H1 (cell line): Measurements from ENCODE around the gene SOX6. TPM values are rescaled to one million over a fixed set of nuclear protein-coding genes. Genes with fewer than 3 reads are reported as not detected.

ENCODE experiments used
- CTCF ChIA-PET: fragments of 300-600 bp; sonication (Branson Sonifier 250); formaldehyde crosslinking; loops from one replicate; lab custom pipeline; 2021; ENCODE audit not compliant: partially characterized antibody; lab: Charles Lee
- POLR2A ChIA-PET: fragments of 300-600 bp; sonication (Branson Sonifier 250); formaldehyde crosslinking; loops from one replicate; lab custom pipeline; 2021; ENCODE audit warnings: inconsistent platforms; ENCODE audit not compliant: partially characterized antibody; lab: Charles Lee
- DNase-seq, 2 experiments: peaks; one replicate each; pipeline versions ENCODE4 v3.0.0 to v3.0.0-alpha.2; 2010 to 2022; ENCODE audit warnings: low spot score in 2 of 2, low read depth in 1 of 2, mixed read lengths in 1 of 2
- FAIRE-seq: peaks from 2 replicates; lab custom pipeline; 2011; peaks lifted over from hg19 to GRCh38; lab: Jason Lieb, UNC
- H2AFZ ChIP-seq: 2 replicates; pipeline ENCODE4 v1.8.1; 2012; ENCODE audit warnings: low read length, inconsistent platforms
- H2AK5ac ChIP-seq: 2 replicates; pipeline ENCODE4 v1.6.1; 2013; ENCODE audit warnings: low read depth, low read length
- H2BK120ac ChIP-seq: replicated peaks from 2 replicates; pipeline ENCODE3; 2013; ENCODE audit warnings: low read depth, low read length, inconsistent platforms
- H2BK12ac ChIP-seq: 2 replicates; pipeline ENCODE4 v1.6.1; 2013; ENCODE audit warnings: low read depth, low read length
- H2BK15ac ChIP-seq: 2 replicates; pipeline ENCODE4 v1.6.1; 2013; ENCODE audit warnings: low read length
- H2BK20ac ChIP-seq: 2 replicates; pipeline ENCODE4 v1.6.1; 2013; ENCODE audit warnings: low read length
- H2BK5ac ChIP-seq: 2 replicates; pipeline ENCODE4 v1.6.1; 2013; ENCODE audit warnings: low read depth, low read length
- H3K14ac ChIP-seq: 2 replicates; pipeline ENCODE4 v1.6.1; 2013; ENCODE audit warnings: inconsistent platforms; ENCODE audit not compliant: insufficient read length
- H3K18ac ChIP-seq: 2 replicates; pipeline ENCODE4 v1.6.1; 2013; ENCODE audit warnings: low read length; ENCODE audit errors: extremely low read depth
- H3K23ac ChIP-seq: 2 replicates; pipeline ENCODE4 v1.6.1; 2013; ENCODE audit warnings: inconsistent platforms; ENCODE audit not compliant: insufficient read length
- H3K23me2 ChIP-seq: 2 replicates; pipeline ENCODE4 v1.6.1; 2013; ENCODE audit warnings: low read depth, low read length
- H3K27ac ChIP-seq: 2 replicates; pipeline ENCODE4 v1.6.1; 2011; ENCODE audit warnings: low read depth, low read length, inconsistent platforms
- H3K27me3 ChIP-seq, 4 experiments: replicated peaks in 1 of 4; 1 replicate in 1 of 4; 2 replicates in 3 of 4; pipeline versions ENCODE4 v1.6.1 to v1.8.1; 2011 to 2013; ENCODE audit warnings: low read length in 3 of 4, mild to moderate bottlenecking in 3 of 4, inconsistent platforms in 2 of 4, mixed read lengths in 2 of 4, moderate library complexity in 1 of 4; ENCODE audit not compliant: control insufficient read depth in 3 of 4, insufficient read depth in 3 of 4; ENCODE audit errors: extremely low read depth in 1 of 4
- H3K36me3 ChIP-seq, 4 experiments: 2 replicates each; pipeline versions ENCODE4 v1.6.1 to v1.8.1; 2011 to 2013; ENCODE audit warnings: mild to moderate bottlenecking in 4 of 4, low read length in 3 of 4, moderate library complexity in 2 of 4, control low read depth in 1 of 4, inconsistent platforms in 1 of 4; ENCODE audit not compliant: insufficient read depth in 4 of 4, control insufficient read depth in 2 of 4
- H3K4ac ChIP-seq: replicated peaks from 2 replicates; pipeline ENCODE3; 2013; ENCODE audit warnings: low read length, low read depth, mixed read lengths, inconsistent platforms; ENCODE audit not compliant: insufficient read length
- H3K4me1 ChIP-seq, 4 experiments: replicated peaks in 1 of 4; 1 replicate in 1 of 4; 2 replicates in 3 of 4; pipeline versions ENCODE4 v1.6.1 to v1.8.1; 2011 to 2013; ENCODE audit warnings: low read length in 3 of 4, inconsistent platforms in 2 of 4, mixed read lengths in 1 of 4; ENCODE audit not compliant: insufficient read depth in 4 of 4, control insufficient read depth in 3 of 4
- H3K4me2 ChIP-seq, 2 experiments: 2 replicates each; pipeline versions ENCODE4 v1.6.1 to v1.8.1; 2011 to 2013; ENCODE audit warnings: low read depth in 2 of 2, low read length in 2 of 2, control low read depth in 1 of 2, inconsistent platforms in 1 of 2, mild to moderate bottlenecking in 1 of 2; ENCODE audit not compliant: insufficient read depth in 1 of 2
- H3K4me3 ChIP-seq, 4 experiments: fragments of 200-600, 300-600 bp in 1 of 4; sonication (generic), shearing (Covaris generic), sonication (Bioruptor Twin) in 1 of 4; 2 replicates each; pipeline versions ENCODE4 v1.5.1 to v1.8.1; 2011 to 2016; ENCODE audit warnings: low read length in 4 of 4, low read depth in 3 of 4, control low read depth in 2 of 4, inconsistent platforms in 2 of 4, mild to moderate bottlenecking in 2 of 4, mixed read lengths in 1 of 4, moderate library complexity in 1 of 4; ENCODE audit not compliant: insufficient read depth in 2 of 4; ENCODE audit errors: extremely low read depth in 1 of 4
- H3K56ac ChIP-seq: replicated peaks from 2 replicates; pipeline ENCODE3; 2013; ENCODE audit warnings: low read depth, mild to moderate bottlenecking, mixed read lengths, low read length, inconsistent platforms; ENCODE audit not compliant: insufficient read length
- H3K79me1 ChIP-seq: 2 replicates; pipeline ENCODE4 v1.6.1; 2013; ENCODE audit warnings: low read depth, low read length, control low read depth
- H3K79me2 ChIP-seq, 2 experiments: 2 replicates each; pipeline versions ENCODE4 v1.6.1 to v1.8.1; 2012 to 2013; ENCODE audit warnings: low read length in 2 of 2, mild to moderate bottlenecking in 2 of 2, inconsistent platforms in 1 of 2; ENCODE audit not compliant: insufficient read depth in 2 of 2, control insufficient read depth in 1 of 2
- H3K9ac ChIP-seq, 4 experiments: replicated peaks in 1 of 4; 1 replicate in 1 of 4; 2 replicates in 3 of 4; pipeline versions ENCODE4 v1.6.1 to v1.8.1; 2011 to 2013; ENCODE audit warnings: low read depth in 3 of 4, low read length in 3 of 4, control low read depth in 2 of 4, mild to moderate bottlenecking in 2 of 4, moderate library complexity in 2 of 4, inconsistent platforms in 1 of 4; ENCODE audit errors: extremely low read depth in 1 of 4
- H3K9me3 ChIP-seq, 2 experiments: 2 replicates each; pipeline versions ENCODE4 v1.6.1 to v1.8.1; 2012 to 2013; ENCODE audit warnings: mild to moderate bottlenecking in 2 of 2, moderate library complexity in 2 of 2, control low read depth in 1 of 2, inconsistent platforms in 1 of 2, low read depth in 1 of 2, low read length in 1 of 2, mixed read lengths in 1 of 2; ENCODE audit not compliant: insufficient read depth in 2 of 2
- H4K20me1 ChIP-seq, 2 experiments: replicated peaks in 1 of 2; 2 replicates each; pipeline versions ENCODE3 to v1.8.1; 2011 to 2013; ENCODE audit warnings: inconsistent platforms in 2 of 2, low read length in 2 of 2, mild to moderate bottlenecking in 1 of 2; ENCODE audit not compliant: insufficient read depth in 2 of 2, control insufficient read depth in 1 of 2
- H4K5ac ChIP-seq: 2 replicates; pipeline ENCODE4 v1.6.1; 2013; ENCODE audit warnings: low read length, low read depth, mixed read lengths, inconsistent platforms; ENCODE audit not compliant: insufficient read length
- H4K8ac ChIP-seq: 2 replicates; pipeline ENCODE4 v1.8.0; 2013; ENCODE audit warnings: mild to moderate bottlenecking, moderate library complexity, low read length, inconsistent platforms; ENCODE audit not compliant: insufficient read depth; ENCODE audit errors: extremely low read depth
- H4K91ac ChIP-seq: replicated peaks from 2 replicates; pipeline ENCODE3; 2013; ENCODE audit warnings: low read length, mixed read lengths, inconsistent platforms; ENCODE audit not compliant: insufficient read length
- BACH1 ChIP-seq: IDR thresholded peaks from 2 replicates; pipeline ENCODE4 v1.6.1; 2012; ENCODE audit warnings: low read length, improper control_type of control experiment
- CBX5 ChIP-seq: fragments of 300-800, 300-1000 bp; sonication (generic); IDR thresholded peaks from 2 replicates; pipeline ENCODE4 v1.7.1; 2016; ENCODE audit warnings: antibody characterized with exemption, low read length, low read depth
- EGR1 ChIP-seq: IDR thresholded peaks from 2 replicates; pipeline ENCODE4 v1.6.1; 2011; ENCODE audit warnings: low read depth, low read length, borderline replicate concordance
- HDAC6 ChIP-seq: IDR thresholded peaks from one replicate; pipeline ENCODE4 v1.7.1; 2012; ENCODE audit warnings: low read depth, mild to moderate bottlenecking, inconsistent platforms, low read length, moderate library complexity
- JUN ChIP-seq: IDR thresholded peaks from 2 replicates; pipeline ENCODE4 v1.6.1; 2011; ENCODE audit warnings: low read depth, mild to moderate bottlenecking, improper control_type of control experiment, low read length
- KDM5A ChIP-seq: fragments of 200-600 bp; IDR thresholded peaks from 2 replicates; pipeline ENCODE4 v1.7.1; 2012; ENCODE audit warnings: mild to moderate bottlenecking, low read length, inconsistent platforms, mixed read lengths
- PHF8 ChIP-seq: fragments of 200-600 bp; sonication (generic); conservative IDR thresholded peaks from 2 replicates; pipeline ENCODE4 v1.7.1; 2012; ENCODE audit warnings: low read depth, mild to moderate bottlenecking, inconsistent platforms, low read length, moderate library complexity
- POLR2A ChIP-seq, 2 experiments: IDR thresholded peaks; 1 replicate in 1 of 2; 2 replicates in 1 of 2; pipeline ENCODE4 v1.6.1; 2011; ENCODE audit warnings: low read depth in 2 of 2, low read length in 2 of 2, mild to moderate bottlenecking in 2 of 2; ENCODE audit errors: control extremely low read depth in 1 of 2
- POLR2AphosphoS5 ChIP-seq: IDR thresholded peaks from 2 replicates; pipeline ENCODE4 v1.6.1; 2011; ENCODE audit warnings: low read depth, low read length
- SIN3A ChIP-seq, 2 experiments: IDR thresholded peaks in 1 of 2; conservative IDR thresholded peaks in 1 of 2; 2 replicates each; pipeline ENCODE4 v1.6.1; 2011 to 2012; ENCODE audit warnings: low read length in 2 of 2, improper control_type of control experiment in 1 of 2, low read depth in 1 of 2, mild to moderate bottlenecking in 1 of 2
- TBP ChIP-seq: IDR thresholded peaks from 2 replicates; pipeline ENCODE4 v1.6.1; 2011; ENCODE audit warnings: low read depth, low read length, improper control_type of control experiment
- WGBS, 2 experiments: shearing (Covaris generic) in 1 of 2; methylation state at CpG; one replicate each; pipeline versions ENCODE4 v1.1.6 to v1.1.7; 2013 to 2015; ENCODE audit warnings: low lambda C conversion rate in 2 of 2, mixed read lengths in 2 of 2, inconsistent platforms in 1 of 2, low coverage in 1 of 2, missing lambda C conversion rate in 1 of 2; ENCODE audit not compliant: insufficient replicate concordance in 2 of 2, insufficient coverage in 1 of 2, insufficient read length in 1 of 2; ENCODE audit errors: extremely low coverage in 1 of 2, missing lambda C conversion rate in 1 of 2; 5-methylcytosine and 5-hydroxymethylcytosine counted together
- polyA plus RNA-seq, 7 experiments: library from polyadenylated mRNA; depleted of rRNA in 3 of 7; stranded (reverse) in 5 of 7; unstranded in 2 of 7; fragments of >200 nt in 5 of 7; fragments of 200-250 nt in 2 of 7; gene quantifications; 1 replicate in 5 of 7; 2 replicates in 1 of 7; 4 replicates in 1 of 7; pipeline versions ENCODE4 v1.2.1 to v1.2.3, GENCODE V29; 2011 to 2013; ENCODE audit warnings: missing spikeins in 2 of 7, mixed read lengths in 2 of 7
- total RNA-seq: library from RNA; stranded (reverse); fragmentation: NEBNext Ultra II Directional; extraction: Animal tissue kit (Norgen Biotek cat#: 25700); gene quantifications from 2 replicates; pipeline ENCODE4 v1.2.1, GENCODE V29; 2021

SOX6 gene
- total and polyA plus RNA-seq, 2 of the 8 experiments (the other 6 are each of a cell fraction or from before 2014, with no cell fraction given), result 0.09 TPM; not detected in 1

- H3K9me3 ChIP-seq, result no peaks in the 10 kb centered on the region
- no peaks in the 10 kb centered on the region for H4K20me1 ChIP-seq
- peaks cover 0 to 4% (median 0%) of the 10 kb centered on the region in 4 experiments; a peak in 1 of 7 replicates for H3K27me3 ChIP-seq
- H3K36me3 ChIP-seq, result no peaks in the 10 kb centered on the region
- no peak overlapping the region for H3K14ac ChIP-seq
- H2BK120ac ChIP-seq, result no peak overlapping the region
- H3K4me2 ChIP-seq, result no peak overlapping the region
- no peak overlapping the region for H4K91ac ChIP-seq
- no peak for DNase-seq
- no peak overlapping the region for H3K27ac ChIP-seq
- H2AFZ ChIP-seq, result no peak overlapping the region
- no peak overlapping the region for H2BK20ac ChIP-seq
- no peak overlapping the region for H2BK15ac ChIP-seq
- H3K18ac ChIP-seq, result no peak overlapping the region
- no peak overlapping the region for H3K4me3 ChIP-seq
- FAIRE-seq, result no peak
- no peaks in the 10 kb centered on the region for H3K4me1 ChIP-seq
- WGBS, 2 experiments, result 89% methylated on average over 3 of the region's 3 CpGs; no CpG with 5 or more reads in 1 of the 2 experiments
- no peak overlapping the region for H3K9ac ChIP-seq
- H2AK5ac ChIP-seq, result no peak overlapping the region
- ChIA-PET POLR2A (no interaction called here), CTCF (interaction anchor here (0.6 to 1.2 kb wide), 3 partner anchors 19 to 704 kb away, joined by 3 to 4 read pairs (median 3); no protein-coding TSS in a partner anchor)
- H3K56ac ChIP-seq, result no peak overlapping the region
- no peaks in the 10 kb centered on the region for H3K79me2 ChIP-seq
- H4K5ac ChIP-seq, result no peak overlapping the region
- no peak overlapping the region for H4K8ac ChIP-seq
- H3K79me1 ChIP-seq, result no peaks in the 10 kb centered on the region
- H3K4ac ChIP-seq, result no peak overlapping the region
- H2BK12ac ChIP-seq, result no peak overlapping the region
- no peaks in the 10 kb centered on the region; the same call in 1 of the 2 replicates for H3K23me2 ChIP-seq
- H2BK5ac ChIP-seq, result no peak overlapping the region
- H3K23ac ChIP-seq, result no peak overlapping the region
- TF ChIP-seq POLR2AphosphoS5 (no peak), BACH1 (no peak), JUN (no peak), KDM5A (no peak), SIN3A (conservative IDR thresholded peaks at IDR 0.05 in 1 of 2, IDR thresholded peaks at IDR 0.05 in 1 of 2; ENCODE audit: low read depth in 1 of 2, low read length in 2 of 2) (no peak), HDAC6 (no peak), PHF8 (no peak), CBX5 (no peak), POLR2A (IDR thresholded peaks at IDR 0.05; ENCODE audit: control extremely low read depth in 1 of 2, low read depth in 2 of 2, low read length in 2 of 2) (no peak), EGR1 (no peak), TBP (no peak)
Measured at GRCh38 chr11:16007514-16007913, 348.8 kb downstream of the SOX6 start.
